ENCODE measurements around the gene SMARCC2. TPM values are rescaled to one million over a fixed set of nuclear protein-coding genes. Genes with fewer than 3 reads are reported as not detected.

SMARCC2 gene
- total and polyA plus RNA-seq, 9 of the 15 experiments (the other 6 are each of a cell fraction or from before 2014, with no cell fraction given) = 11.9 to 86.0 (median 36.6) TPM

GRCh38 chr12:56116267-56117081 is 72.8 kb downstream of the SMARCC2 start, which contains the start of gene RPL41 (continued):
- TF ChIP-seq, protein P1, sequence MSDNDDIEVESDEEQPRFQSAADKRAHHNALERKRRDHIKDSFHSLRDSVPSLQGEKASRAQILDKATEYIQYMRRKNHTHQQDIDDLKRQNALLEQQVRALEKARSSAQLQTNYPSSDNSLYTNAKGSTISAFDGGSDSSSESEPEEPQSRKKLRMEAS (CRISPR knock-in tag; IDR thresholded peaks at IDR 0.05) = peak; percentile 41; the same call in 1 of the 2 replicates
- TF ChIP-seq NKRF (IDR thresholded peaks at IDR 0.05; ENCODE audit: borderline replicate concordance) = peak; percentile 70
- TF ChIP-seq KDM1A (IDR thresholded peaks at IDR 0.05) = 0 out of 4 replicates have a peak, but pooled peaks of 1 of the 2 experiments have one; percentile 8
- no peak for TF ChIP-seq NR3C1 (CRISPR knock-in tag; IDR thresholded peaks at IDR 0.05)
- TF ChIP-seq, protein P2, sequence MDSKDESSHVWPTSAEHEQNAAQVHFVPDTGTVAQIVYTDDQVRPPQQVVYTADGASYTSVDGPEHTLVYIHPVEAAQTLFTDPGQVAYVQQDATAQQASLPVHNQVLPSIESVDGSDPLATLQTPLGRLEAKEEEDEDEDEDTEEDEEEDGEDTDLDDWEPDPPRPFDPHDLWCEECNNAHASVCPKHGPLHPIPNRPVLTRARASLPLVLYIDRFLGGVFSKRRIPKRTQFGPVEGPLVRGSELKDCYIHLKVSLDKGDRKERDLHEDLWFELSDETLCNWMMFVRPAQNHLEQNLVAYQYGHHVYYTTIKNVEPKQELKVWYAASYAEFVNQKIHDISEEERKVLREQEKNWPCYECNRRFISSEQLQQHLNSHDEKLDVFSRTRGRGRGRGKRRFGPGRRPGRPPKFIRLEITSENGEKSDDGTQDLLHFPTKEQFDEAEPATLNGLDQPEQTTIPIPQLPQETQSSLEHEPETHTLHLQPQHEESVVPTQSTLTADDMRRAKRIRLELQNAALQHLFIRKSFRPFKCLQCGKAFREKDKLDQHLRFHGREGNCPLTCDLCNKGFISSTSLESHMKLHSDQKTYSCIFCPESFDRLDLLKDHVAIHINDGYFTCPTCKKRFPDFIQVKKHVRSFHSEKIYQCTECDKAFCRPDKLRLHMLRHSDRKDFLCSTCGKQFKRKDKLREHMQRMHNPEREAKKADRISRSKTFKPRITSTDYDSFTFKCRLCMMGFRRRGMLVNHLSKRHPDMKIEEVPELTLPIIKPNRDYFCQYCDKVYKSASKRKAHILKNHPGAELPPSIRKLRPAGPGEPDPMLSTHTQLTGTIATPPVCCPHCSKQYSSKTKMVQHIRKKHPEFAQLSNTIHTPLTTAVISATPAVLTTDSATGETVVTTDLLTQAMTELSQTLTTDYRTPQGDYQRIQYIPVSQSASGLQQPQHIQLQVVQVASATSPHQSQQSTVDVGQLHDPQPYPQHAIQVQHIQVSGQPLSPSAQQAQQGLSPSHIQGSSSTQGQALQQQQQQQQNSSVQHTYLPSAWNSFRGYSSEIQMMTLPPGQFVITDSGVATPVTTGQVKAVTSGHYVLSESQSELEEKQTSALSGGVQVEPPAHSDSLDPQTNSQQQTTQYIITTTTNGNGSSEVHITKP (IDR thresholded peaks at IDR 0.05; ENCODE audit: partially characterized antibody) = peak; percentile 84
- peak; percentile 70; the same call in 1 of the 2 replicates for TF ChIP-seq E4F1 (CRISPR knock-in tag; IDR thresholded peaks at IDR 0.05; ENCODE audit: borderline replicate concordance)
- TF ChIP-seq, protein P3, sequence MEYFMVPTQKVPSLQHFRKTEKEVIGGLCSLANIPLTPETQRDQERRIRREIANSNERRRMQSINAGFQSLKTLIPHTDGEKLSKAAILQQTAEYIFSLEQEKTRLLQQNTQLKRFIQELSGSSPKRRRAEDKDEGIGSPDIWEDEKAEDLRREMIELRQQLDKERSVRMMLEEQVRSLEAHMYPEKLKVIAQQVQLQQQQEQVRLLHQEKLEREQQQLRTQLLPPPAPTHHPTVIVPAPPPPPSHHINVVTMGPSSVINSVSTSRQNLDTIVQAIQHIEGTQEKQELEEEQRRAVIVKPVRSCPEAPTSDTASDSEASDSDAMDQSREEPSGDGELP (CRISPR knock-in tag; IDR thresholded peaks at IDR 0.05; ENCODE audit: borderline replicate concordance) = peak; percentile 38; the same call in 1 of the 2 replicates
- no peak for TF ChIP-seq ZNF699 (CRISPR knock-in tag; IDR thresholded peaks at IDR 0.05; ENCODE audit: insufficient replicate concordance)
- TF ChIP-seq, protein P4, sequence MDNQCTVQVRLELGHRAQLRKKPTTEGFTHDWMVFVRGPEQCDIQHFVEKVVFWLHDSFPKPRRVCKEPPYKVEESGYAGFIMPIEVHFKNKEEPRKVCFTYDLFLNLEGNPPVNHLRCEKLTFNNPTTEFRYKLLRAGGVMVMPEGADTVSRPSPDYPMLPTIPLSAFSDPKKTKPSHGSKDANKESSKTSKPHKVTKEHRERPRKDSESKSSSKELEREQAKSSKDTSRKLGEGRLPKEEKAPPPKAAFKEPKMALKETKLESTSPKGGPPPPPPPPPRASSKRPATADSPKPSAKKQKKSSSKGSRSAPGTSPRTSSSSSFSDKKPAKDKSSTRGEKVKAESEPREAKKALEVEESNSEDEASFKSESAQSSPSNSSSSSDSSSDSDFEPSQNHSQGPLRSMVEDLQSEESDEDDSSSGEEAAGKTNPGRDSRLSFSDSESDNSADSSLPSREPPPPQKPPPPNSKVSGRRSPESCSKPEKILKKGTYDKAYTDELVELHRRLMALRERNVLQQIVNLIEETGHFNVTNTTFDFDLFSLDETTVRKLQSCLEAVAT (IDR thresholded peaks at IDR 0.05) = peak; percentile 84 to 88
- TF ChIP-seq, protein P5, sequence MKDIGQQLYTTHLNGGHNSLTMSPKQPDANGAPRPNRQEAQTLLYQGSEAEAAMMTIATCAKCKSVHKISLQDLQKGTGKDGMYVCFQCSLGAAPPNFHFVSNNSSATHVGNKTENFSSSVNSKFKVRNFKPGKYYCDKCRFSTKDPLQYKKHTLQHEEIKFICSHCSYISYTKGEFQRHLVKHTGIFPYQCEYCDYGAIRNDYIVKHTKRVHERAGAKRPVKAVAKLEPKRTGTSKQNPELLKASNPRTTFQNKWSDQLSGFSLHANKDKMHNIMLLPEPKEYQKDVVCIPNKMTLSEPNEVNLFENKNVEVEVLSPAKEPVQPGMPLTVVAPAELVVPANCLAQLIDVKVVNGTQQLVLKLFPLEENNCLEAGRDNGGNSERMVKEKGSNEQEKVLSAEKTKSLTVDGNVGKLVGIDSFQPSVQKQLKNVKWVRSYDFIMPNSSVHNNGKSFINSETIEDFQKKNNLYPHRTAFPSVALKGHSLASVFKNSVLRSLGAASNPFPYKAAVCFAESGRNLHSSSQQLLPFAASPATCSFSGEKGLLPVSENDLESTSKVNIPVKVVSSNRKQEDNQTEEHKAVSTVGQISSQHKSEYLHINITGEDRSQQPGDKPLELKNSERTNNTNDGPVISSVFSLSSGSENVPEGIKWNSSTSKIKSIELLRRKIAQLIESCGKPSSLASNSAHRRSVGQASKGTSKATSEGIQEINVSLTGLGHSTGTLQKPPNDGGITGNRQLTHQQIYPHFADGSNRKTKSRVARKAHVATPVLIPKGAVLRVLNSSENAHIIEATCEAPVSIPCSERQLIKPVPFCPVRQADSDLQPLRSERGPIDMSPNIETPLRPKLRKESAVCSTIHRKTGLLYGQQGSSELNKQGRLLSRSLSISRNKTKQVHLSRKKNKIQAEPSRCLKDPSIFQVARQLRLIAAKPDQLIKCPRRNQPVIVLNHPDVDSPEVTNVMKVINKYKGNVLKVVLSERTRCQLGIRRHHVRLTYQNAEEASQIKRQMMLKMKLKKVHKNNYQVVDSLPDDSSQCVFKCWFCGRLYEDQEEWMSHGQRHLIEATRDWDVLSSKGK (CRISPR knock-in tag; IDR thresholded peaks at IDR 0.05) = no peak

Measured in K562 (cell line).